HCEC 1CT (cell line): ENCODE results near the gene SLC38A1.

Experiments used
- DNase-seq: peaks from one replicate; pipeline ENCODE4 v3.0.0-alpha.2; 2017

Gene SLC38A1

GRCh38 chr12:46160981-46161690 is 107.7 kb downstream of the SLC38A1 start:
- DNase-seq = no peak

- no peak for DNase-seq
Measured at GRCh38 chr12:46160101-46160980, 108.5 kb downstream of the SLC38A1 start.

GRCh38 chr12:46159309-46159901 is 109.4 kb downstream of the SLC38A1 start:
- DNase-seq = no peak

- DNase-seq = no peak
Measured at GRCh38 chr12:46158501-46158900, 110.3 kb downstream of the SLC38A1 start.

GRCh38 chr12:46154221-46154985 is 114.4 kb downstream of the SLC38A1 start:
- peak; percentile 76 for DNase-seq

- peak; percentile 60 for DNase-seq
Measured at GRCh38 chr12:46153268-46153872, 115.5 kb downstream of the SLC38A1 start.

- DNase-seq = no peak
Measured at GRCh38 chr12:46152456-46152855, 116.4 kb downstream of the SLC38A1 start.

GRCh38 chr12:46150735-46151134 is 118.1 kb downstream of the SLC38A1 start:
- no peak for DNase-seq

- no peak for DNase-seq
Measured at GRCh38 chr12:46149905-46150304, 118.9 kb downstream of the SLC38A1 start.

GRCh38 chr12:46149079-46149464 is 119.8 kb downstream of the SLC38A1 start:
- DNase-seq = no peak

GRCh38 chr12:46148327-46149078 is 120.3 kb downstream of the SLC38A1 start:
- no peak for DNase-seq

DNA sequence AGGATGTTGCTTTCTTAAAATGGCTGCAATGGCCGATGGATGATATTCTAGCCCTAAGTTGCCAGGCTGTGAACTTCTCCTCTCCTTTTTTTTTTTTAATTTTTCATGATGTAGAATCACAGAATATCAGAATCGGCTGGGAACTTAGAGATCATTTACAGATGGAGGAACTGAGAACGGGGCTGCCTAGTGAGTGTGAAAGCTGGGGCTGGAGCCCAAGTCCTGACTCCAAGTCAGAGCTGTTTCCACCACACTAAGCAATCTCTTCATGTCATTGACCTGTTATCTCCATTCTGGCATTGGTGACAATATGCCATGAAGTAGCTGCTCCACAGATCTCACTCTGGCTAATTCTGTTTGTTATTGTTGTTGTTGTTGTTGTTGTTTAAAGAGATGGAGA is 121.7 kb downstream of the SLC38A1 start:
- no peak for DNase-seq

- no peak for DNase-seq
Measured at GRCh38 chr12:46145881-46146280, 123.0 kb downstream of the SLC38A1 start.

DNA sequence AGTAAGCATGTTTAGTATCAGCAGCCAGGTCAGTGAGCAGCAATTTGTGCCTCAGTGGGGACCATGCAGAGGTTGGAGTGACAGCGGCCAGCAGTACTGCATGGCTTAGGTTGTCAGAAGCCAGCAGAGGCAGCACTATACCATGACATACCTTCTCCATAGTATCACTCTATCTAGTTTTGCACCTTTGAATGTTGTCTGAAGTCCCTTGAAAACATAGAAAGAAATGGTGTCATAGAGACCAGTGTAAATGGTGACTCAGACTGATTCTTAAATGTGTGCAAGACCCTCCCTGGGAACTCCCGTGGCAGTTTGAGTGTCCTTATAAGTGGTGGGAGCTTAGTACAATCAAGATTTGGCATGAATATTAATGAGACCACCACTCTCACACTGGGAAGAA is 124.4 kb downstream of the SLC38A1 start:
- no peak for DNase-seq

DNA sequence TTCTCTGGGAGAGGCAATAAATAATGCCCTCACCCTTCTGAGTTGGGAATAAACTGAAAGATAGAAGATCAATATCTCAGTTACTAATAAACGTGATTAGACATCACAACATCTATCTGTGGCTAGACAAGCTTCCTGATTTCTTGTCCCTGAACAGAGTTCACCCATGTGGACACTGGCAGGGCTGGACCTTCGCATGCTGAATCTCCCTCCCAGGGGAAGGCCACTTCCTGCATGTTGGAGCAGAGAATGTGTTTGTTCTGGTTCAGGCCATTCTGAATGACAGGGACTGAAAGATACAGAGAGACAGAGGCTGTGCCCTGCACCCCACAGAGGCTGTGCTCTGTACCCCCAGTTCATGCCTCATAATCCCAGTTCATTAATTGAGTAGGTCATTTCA is 132.6 kb downstream of the SLC38A1 start:
- DNase-seq = no peak

DNA sequence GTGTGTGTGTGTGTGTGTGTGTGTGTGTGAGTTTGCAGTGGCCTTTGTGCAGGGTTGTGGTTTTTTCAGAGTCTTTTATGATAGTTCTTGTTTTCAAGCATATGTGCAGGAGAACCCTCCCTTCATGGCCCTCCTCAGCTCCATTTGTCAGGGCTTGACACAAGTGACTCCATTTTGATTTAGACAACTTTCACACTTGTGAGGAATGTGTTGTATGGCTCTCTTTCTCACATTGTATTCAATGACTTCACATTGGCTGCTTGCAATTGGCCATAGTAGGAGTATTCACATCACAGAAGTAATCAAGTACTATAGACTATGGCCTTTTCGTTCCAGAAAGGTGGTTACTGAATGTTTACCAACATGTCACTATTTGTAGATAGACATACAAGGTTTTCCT is 133.1 kb downstream of the SLC38A1 start:
- no peak for DNase-seq

DNA sequence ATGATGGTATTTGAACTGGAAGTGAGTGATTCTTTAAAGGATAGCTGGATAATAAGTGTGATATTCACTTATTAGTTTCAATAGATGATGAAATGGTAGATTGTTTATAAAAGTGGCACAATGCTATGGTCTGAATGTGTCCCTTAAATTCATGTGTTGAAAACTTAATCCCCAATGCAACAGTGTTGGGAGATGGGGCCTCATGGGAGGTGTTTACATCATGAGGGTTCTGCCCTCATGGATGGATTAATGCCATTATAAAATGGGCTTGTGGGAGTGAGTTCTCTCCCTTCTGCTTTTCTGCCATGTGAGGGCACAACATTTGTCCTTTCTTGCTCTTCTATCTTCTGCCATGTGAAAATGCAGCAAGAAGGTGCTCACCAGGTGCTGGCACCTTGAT is 134.0 kb downstream of the SLC38A1 start:
- DNase-seq = no peak

DNA sequence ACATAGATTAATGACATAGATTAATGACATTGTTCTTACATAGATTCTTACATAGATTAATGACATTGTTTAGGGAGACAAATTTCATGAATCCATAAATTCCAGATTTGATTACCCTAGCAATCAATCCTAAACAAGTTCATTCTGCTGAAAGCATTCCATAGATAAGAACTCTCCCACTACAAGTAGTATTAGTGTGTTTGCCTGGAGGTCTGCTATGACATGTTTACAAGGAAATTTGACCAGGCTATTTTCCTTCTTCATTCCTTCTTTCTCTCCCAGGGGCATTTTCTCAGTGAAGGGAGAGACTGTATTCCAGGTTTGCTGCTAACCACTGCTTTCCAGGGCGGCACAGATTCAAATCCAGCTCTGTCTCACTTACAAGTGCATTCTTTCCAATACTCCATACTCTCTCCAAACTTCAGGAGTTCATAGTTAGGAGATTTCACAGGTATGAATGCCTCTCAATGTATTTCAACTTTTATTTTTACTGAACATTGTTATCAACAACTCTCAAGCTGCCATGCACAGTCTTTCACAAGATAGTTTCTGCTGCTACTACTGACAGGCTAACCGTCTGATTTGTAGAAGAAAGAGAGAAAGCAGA is 134.5 kb downstream of the SLC38A1 start:
- DNase-seq = no peak

DNA sequence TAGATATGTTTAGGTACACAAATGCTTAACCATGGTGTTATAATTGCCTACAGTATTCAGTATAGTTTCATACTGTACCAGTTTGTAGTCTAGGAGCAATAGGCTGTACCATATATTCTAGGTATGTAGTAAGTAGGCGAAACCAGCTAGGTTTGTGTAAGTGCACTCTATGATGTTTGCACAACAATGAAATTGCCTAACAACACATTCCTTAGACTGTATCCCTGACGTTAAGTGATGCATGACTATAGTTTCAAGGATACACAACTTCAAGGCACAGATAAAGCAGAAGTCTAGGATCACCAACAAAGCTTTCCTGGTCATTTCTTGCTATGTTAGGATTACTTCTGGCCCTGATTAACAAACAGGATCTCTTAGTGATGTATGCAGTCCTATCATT is 135.1 kb downstream of the SLC38A1 start:
- DNase-seq = no peak
